HepG2 (cell line): ENCODE data around the gene FAM174C. TPM values are rescaled to one million over a fixed set of nuclear protein-coding genes. Genes with fewer than 3 reads are reported as not detected.

Experiments
- BRD4 ChIP-seq: sonication (generic); formaldehyde crosslinking; IDR thresholded peaks from 2 replicates; pipeline ENCODE4 v1.4.0; 2020; ENCODE audit warnings: missing genetic modification reagents
- FOXA1 ChIP-seq, 2 experiments: fragments of 450-650 bp in 1 of 2; sonication (generic) in 1 of 2; formaldehyde crosslinking in 1 of 2; IDR thresholded peaks; 2 replicates each; pipeline versions ENCODE4 v1.4.0 to v1.6.1; 2016 to 2020; ENCODE audit warnings: missing genetic modification reagents in 1 of 2
- KDM3A ChIP-seq: IDR thresholded peaks from 2 replicates; pipeline ENCODE4 v1.6.1; 2018; ENCODE audit warnings: low read depth, missing compliant biosample characterization
- KDM5A ChIP-seq: fragments of 200-600 bp; sonication (generic); IDR thresholded peaks from 2 replicates; pipeline ENCODE4 v1.7.0; 2018; ENCODE audit warnings: antibody characterized with exemption, mild to moderate bottlenecking, low read length, borderline replicate concordance
- MBD4 ChIP-seq: IDR thresholded peaks from 2 replicates; pipeline ENCODE4 v1.6.1; 2012; ENCODE audit warnings: low read length, inconsistent platforms, borderline replicate concordance
- NPAS2 ChIP-seq: sonication (generic); formaldehyde crosslinking; IDR thresholded peaks from 2 replicates; pipeline ENCODE4 v1.8.0; 2022; ENCODE audit warnings: mild to moderate bottlenecking, missing genetic modification reagents, borderline replicate concordance
- ONECUT2 ChIP-seq: sonication (generic); formaldehyde crosslinking; IDR thresholded peaks from 2 replicates; pipeline ENCODE4 v1.4.0; 2020; ENCODE audit warnings: missing genetic modification reagents
- PAF1 ChIP-seq: IDR thresholded peaks from 2 replicates; pipeline ENCODE4 v1.6.1; 2016; ENCODE audit warnings: missing genetic modification reagents, missing compliant biosample characterization
- RCOR2 ChIP-seq: IDR thresholded peaks from 2 replicates; pipeline ENCODE4 v1.6.1; 2016; ENCODE audit warnings: missing biosample characterization, missing genetic modification reagents
- ZBTB40 ChIP-seq, 2 experiments: fragments of 450-650 bp in 1 of 2; sonication (generic) in 1 of 2; formaldehyde crosslinking in 1 of 2; IDR thresholded peaks; 2 replicates each; pipeline versions ENCODE4 v1.6.1 to v1.8.0; 2016 to 2022; ENCODE audit warnings: antibody characterized with exemption in 1 of 2, mild to moderate bottlenecking in 1 of 2, missing genetic modification reagents in 1 of 2
- ZNF101 ChIP-seq: sonication (generic); formaldehyde crosslinking; IDR thresholded peaks from 2 replicates; pipeline ENCODE4 v1.4.0; 2020; ENCODE audit warnings: mild to moderate bottlenecking, low read depth, missing genetic modification reagents, borderline replicate concordance
- ZNF296 ChIP-seq: sonication (generic); formaldehyde crosslinking; conservative IDR thresholded peaks from 2 replicates; pipeline ENCODE4 v1.5.0; 2020; ENCODE audit warnings: mild to moderate bottlenecking, missing genetic modification reagents
- ZNF331 ChIP-seq: sonication (generic); formaldehyde crosslinking; IDR thresholded peaks from 2 replicates; pipeline ENCODE4 v1.4.0; 2020; ENCODE audit warnings: missing genetic modification reagents
- ZNF431 ChIP-seq: sonication (generic); formaldehyde crosslinking; IDR thresholded peaks from 2 replicates; pipeline ENCODE4 v1.9.0; 2022; ENCODE audit warnings: missing genetic modification reagents, low read depth, mild to moderate bottlenecking, borderline replicate concordance
- polyA plus RNA-seq, 8 experiments: library from polyadenylated mRNA; depleted of rRNA in 3 of 8; stranded (reverse) in 7 of 8; unstranded in 1 of 8; fragments of >200 nt; fragmentation: Illumina TruSeq in 4 of 8; extraction: Trizol in 4 of 8; gene quantifications; 2 replicates each; pipeline versions ENCODE4 v1.2.1 to v1.2.3, GENCODE V29; 2011 to 2016; ENCODE audit warnings: low read depth in 4 of 8, missing spikeins in 1 of 8, mixed read lengths in 1 of 8; ENCODE audit not compliant: insufficient read depth in 1 of 8
- total RNA-seq, 5 experiments: library from RNA; depleted of rRNA; stranded (reverse); fragments of >200 nt; fragmentation: Illumina TruSeq; extraction: Trizol; gene quantifications; 2 replicates each; pipeline ENCODE4 v1.2.3, GENCODE V29; 2016; ENCODE audit warnings: low read depth in 1 of 5
- TF ChIP-seq, protein P1 (sequence below): sonication (generic); formaldehyde crosslinking; IDR thresholded peaks from 2 replicates; pipeline ENCODE4 v1.8.0; 2022; ENCODE audit warnings: mild to moderate bottlenecking, missing genetic modification reagents; ENCODE audit not compliant: insufficient replicate concordance

FAM174C gene
- total and polyA plus RNA-seq, 2 of the 13 experiments (the other 11 are each of a cell fraction or from before 2014, with no cell fraction given) = 19.5 to 31.3 TPM

DNA sequence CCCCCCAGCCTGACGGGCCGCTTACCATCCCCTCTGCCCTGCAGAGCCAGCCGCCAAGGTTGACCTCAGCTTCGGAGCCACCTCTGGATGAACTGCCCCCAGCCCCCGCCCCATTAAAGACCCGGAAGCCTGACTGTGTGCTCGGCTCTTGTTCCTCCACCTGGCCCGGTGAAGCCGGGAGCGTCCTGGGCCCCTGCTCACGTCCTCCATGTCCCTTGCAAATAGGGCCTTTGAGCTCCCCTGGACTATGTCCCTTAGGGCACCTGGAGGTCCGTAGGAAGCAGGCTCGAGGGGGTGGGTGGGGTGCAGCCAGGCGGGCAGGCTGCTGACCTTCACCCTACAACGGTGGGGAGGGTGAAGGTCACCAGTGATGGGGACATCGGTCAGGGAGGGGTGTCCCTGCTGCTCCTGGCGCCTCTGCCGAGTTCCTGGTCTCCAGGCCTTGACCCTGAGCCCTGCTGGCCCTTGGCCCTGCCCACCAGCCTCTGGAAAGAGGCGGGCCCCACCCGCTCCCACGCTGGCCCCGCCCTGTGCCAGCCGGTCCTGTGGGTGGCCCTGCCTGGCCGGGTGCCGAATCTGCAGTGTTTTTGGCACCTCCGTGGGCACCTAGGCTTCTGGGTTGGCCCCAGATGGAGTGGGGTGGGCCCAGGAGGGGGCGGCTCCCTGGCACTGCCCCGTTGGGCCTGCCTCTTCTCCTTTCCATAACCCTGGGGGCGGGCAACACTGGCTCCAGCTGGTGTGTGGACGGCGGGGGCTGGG lies 30.5 kb upstream of the FAM174C start (continued):
- TF ChIP-seq ZNF101 (CRISPR knock-in tag) = 0 out of 2 replicates have a peak, but pooled peaks have one; percentile 73
- TF ChIP-seq ZNF296 (CRISPR knock-in tag) = 0 out of 2 replicates have a peak, but pooled peaks have one; percentile 19
- TF ChIP-seq, protein P1, sequence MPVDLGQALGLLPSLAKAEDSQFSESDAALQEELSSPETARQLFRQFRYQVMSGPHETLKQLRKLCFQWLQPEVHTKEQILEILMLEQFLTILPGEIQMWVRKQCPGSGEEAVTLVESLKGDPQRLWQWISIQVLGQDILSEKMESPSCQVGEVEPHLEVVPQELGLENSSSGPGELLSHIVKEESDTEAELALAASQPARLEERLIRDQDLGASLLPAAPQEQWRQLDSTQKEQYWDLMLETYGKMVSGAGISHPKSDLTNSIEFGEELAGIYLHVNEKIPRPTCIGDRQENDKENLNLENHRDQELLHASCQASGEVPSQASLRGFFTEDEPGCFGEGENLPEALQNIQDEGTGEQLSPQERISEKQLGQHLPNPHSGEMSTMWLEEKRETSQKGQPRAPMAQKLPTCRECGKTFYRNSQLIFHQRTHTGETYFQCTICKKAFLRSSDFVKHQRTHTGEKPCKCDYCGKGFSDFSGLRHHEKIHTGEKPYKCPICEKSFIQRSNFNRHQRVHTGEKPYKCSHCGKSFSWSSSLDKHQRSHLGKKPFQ = no peak
- TF ChIP-seq ZBTB40 (IDR thresholded peaks at IDR 0.05) = no peak
- peak; percentile 38; the same call in 1 of the 2 replicates for TF ChIP-seq ZBTB40 (CRISPR knock-in tag; IDR thresholded peaks at IDR 0.05)
- TF ChIP-seq PAF1 = no peak; the same call in 1 of the 2 replicates
- 0 out of 2 replicates have a peak, but pooled peaks have one; percentile 18 for TF ChIP-seq ONECUT2
- no peak for TF ChIP-seq NPAS2
- peak; percentile 87 for TF ChIP-seq ZNF331
- TF ChIP-seq ZNF431 = peak; percentile 48
- TF ChIP-seq KDM5A = peak; percentile 3; the same call in 1 of the 2 replicates
- TF ChIP-seq BRD4 (CRISPR knock-in tag) = peak; percentile 27; the same call in 1 of the 2 replicates
- no peak for TF ChIP-seq FOXA1 (IDR thresholded peaks at IDR 0.05)
- TF ChIP-seq FOXA1 (CRISPR knock-in tag; IDR thresholded peaks at IDR 0.05) = 0 out of 2 replicates have a peak, but pooled peaks have one; percentile 4
- no peak for TF ChIP-seq MBD4
- TF ChIP-seq RCOR2 = peak; percentile 94
- peak; percentile 47 for TF ChIP-seq KDM3A (CRISPR knock-in tag)
